SJCRH30 (cell line): ENCODE data around the gene CHD9. TPM values are rescaled to one million over a fixed set of nuclear protein-coding genes. Genes with fewer than 3 reads are reported as not detected.

Experiments used
- DNase-seq, 2 experiments: peaks; one replicate each; pipeline ENCODE4 v3.0.0-alpha.2; 2015 to 2020
- H3K27ac ChIP-seq: fragments of 250-450 bp; sonication (Bioruptor Pico); 2 replicates; pipeline ENCODE4 v1.5.1; 2020; ENCODE audit warnings: mild to moderate bottlenecking, moderate library complexity
- H3K27me3 ChIP-seq: fragments of 250-450 bp; sonication (Bioruptor Pico); 2 replicates; pipeline ENCODE4 v1.5.1; 2020; ENCODE audit warnings: mild to moderate bottlenecking, moderate library complexity
- H3K36me3 ChIP-seq: fragments of 250-450 bp; sonication (Bioruptor Pico); 2 replicates; pipeline ENCODE4 v1.5.1; 2020; ENCODE audit warnings: mild to moderate bottlenecking, moderate library complexity
- H3K4me1 ChIP-seq: fragments of 250-450 bp; sonication (Bioruptor Pico); 2 replicates; pipeline ENCODE4 v1.5.1; 2020; ENCODE audit warnings: mild to moderate bottlenecking, moderate library complexity
- H3K4me3 ChIP-seq: fragments of 250-450 bp; sonication (Bioruptor Pico); 2 replicates; pipeline ENCODE4 v1.5.1; 2020; ENCODE audit warnings: mild to moderate bottlenecking, moderate library complexity
- H3K9me3 ChIP-seq: fragments of 250-450 bp; sonication (Bioruptor Pico); replicated peaks from 2 replicates; pipeline ENCODE4 v1.5.1; 2020; ENCODE audit warnings: mild to moderate bottlenecking, moderate library complexity
- total RNA-seq: library from RNA; depleted of rRNA; stranded (reverse); fragments of >200 nt; shearing (Covaris generic); gene quantifications from 2 replicates; pipeline ENCODE4 v1.2.3, GENCODE V29; 2014

CHD9 gene
- total RNA-seq, 1 experiment from 2014 or later = 62.3 TPM

- Histone ChIP-seq H3K9me3 (no peaks in the 10 kb centered on the region), H3K27ac (no peak overlapping the region), H3K4me1 (peaks cover 3% of the 10 kb centered on the region; the same call in 1 of the 2 replicates), H3K4me3 (peak overlapping the region; percentile 81), H3K27me3 (no peaks in the 10 kb centered on the region), H3K36me3 (no peaks in the 10 kb centered on the region)
- DNase-seq = no peak
Measured at GRCh38 chr16:53132406-53132805, 77.6 kb downstream of the CHD9 start.

GRCh38 chr16:53135329-53135728 lies 80.5 kb downstream of the CHD9 start:
- Histone ChIP-seq H3K36me3 (no peaks in the 10 kb centered on the region), H3K4me1 (no peaks in the 10 kb centered on the region), H3K27ac (no peak overlapping the region), H3K27me3 (no peaks in the 10 kb centered on the region), H3K4me3 (no peak overlapping the region), H3K9me3 (no peaks in the 10 kb centered on the region)
- no peak for DNase-seq

- H3K4me1 ChIP-seq = no peaks in the 10 kb centered on the region
- H3K4me3 ChIP-seq = no peak overlapping the region
- no peak overlapping the region for H3K27ac ChIP-seq
- H3K9me3 ChIP-seq = no peaks in the 10 kb centered on the region
- H3K27me3 ChIP-seq = no peaks in the 10 kb centered on the region
- DNase-seq = no peak
- H3K36me3 ChIP-seq = no peaks in the 10 kb centered on the region
Measured at GRCh38 chr16:53142823-53143568, 88.2 kb downstream of the CHD9 start.

GRCh38 chr16:53147500-53148065 lies 92.8 kb downstream of the CHD9 start:
- DNase-seq = no peak
- H3K27me3 ChIP-seq = no peaks in the 10 kb centered on the region
- no peak overlapping the region for H3K4me3 ChIP-seq
- H3K9me3 ChIP-seq = peaks cover 3% of the 10 kb centered on the region; the same call in 1 of the 2 replicates
- H3K36me3 ChIP-seq = 0 out of 2 replicates have a peak, but pooled peaks cover 10% of the 10 kb centered on the region
- no peaks in the 10 kb centered on the region for H3K4me1 ChIP-seq
- no peak overlapping the region for H3K27ac ChIP-seq

GRCh38 chr16:53150769-53151168 lies 96.0 kb downstream of the CHD9 start:
- H3K27ac ChIP-seq = no peak overlapping the region
- H3K27me3 ChIP-seq = no peaks in the 10 kb centered on the region
- no peak overlapping the region for H3K4me3 ChIP-seq
- peaks cover 10% of the 10 kb centered on the region; the same call in 1 of the 2 replicates for H3K36me3 ChIP-seq
- H3K9me3 ChIP-seq = peaks cover 3% of the 10 kb centered on the region; the same call in 1 of the 2 replicates
- H3K4me1 ChIP-seq = no peaks in the 10 kb centered on the region
- DNase-seq = no peak

GRCh38 chr16:53152329-53152728 lies 97.5 kb downstream of the CHD9 start:
- H3K27ac ChIP-seq = no peak overlapping the region
- H3K36me3 ChIP-seq = peaks cover 24% of the 10 kb centered on the region
- H3K27me3 ChIP-seq = no peaks in the 10 kb centered on the region
- H3K4me3 ChIP-seq = no peak overlapping the region
- DNase-seq = no peak
- peaks cover 3% of the 10 kb centered on the region; the same call in 1 of the 2 replicates for H3K9me3 ChIP-seq
- no peaks in the 10 kb centered on the region for H3K4me1 ChIP-seq

- peaks cover 24% of the 10 kb centered on the region for H3K36me3 ChIP-seq
- peaks cover 3% of the 10 kb centered on the region; the same call in 1 of the 2 replicates for H3K9me3 ChIP-seq
- DNase-seq = no peak
- H3K4me3 ChIP-seq = no peak overlapping the region
- no peaks in the 10 kb centered on the region for H3K4me1 ChIP-seq
- no peak overlapping the region for H3K27ac ChIP-seq
- no peaks in the 10 kb centered on the region for H3K27me3 ChIP-seq
Measured at GRCh38 chr16:53153130-53153529, 98.3 kb downstream of the CHD9 start.

- DNase-seq = no peak
- H3K36me3 ChIP-seq = peaks cover 20% of the 10 kb centered on the region
- no peaks in the 10 kb centered on the region for H3K4me1 ChIP-seq
- no peaks in the 10 kb centered on the region for H3K27me3 ChIP-seq
- no peak overlapping the region for H3K27ac ChIP-seq
- peaks cover 3% of the 10 kb centered on the region; the same call in 1 of the 2 replicates for H3K9me3 ChIP-seq
- no peak overlapping the region for H3K4me3 ChIP-seq
Measured at GRCh38 chr16:53154513-53154912, 99.7 kb downstream of the CHD9 start.

GRCh38 chr16:53156516-53156915 lies 101.7 kb downstream of the CHD9 start:
- DNase-seq = no peak
- H3K4me3 ChIP-seq = no peak overlapping the region
- no peak overlapping the region for H3K27ac ChIP-seq
- peaks cover 17% of the 10 kb centered on the region for H3K36me3 ChIP-seq
- H3K4me1 ChIP-seq = no peaks in the 10 kb centered on the region
- no peaks in the 10 kb centered on the region for H3K27me3 ChIP-seq
- H3K9me3 ChIP-seq = no peaks in the 10 kb centered on the region

GRCh38 chr16:53159781-53160436 lies 105.1 kb downstream of the CHD9 start:
- no peaks in the 10 kb centered on the region for H3K27me3 ChIP-seq
- H3K27ac ChIP-seq = no peak overlapping the region
- H3K9me3 ChIP-seq = no peaks in the 10 kb centered on the region
- peaks cover 22% of the 10 kb centered on the region for H3K36me3 ChIP-seq
- H3K4me1 ChIP-seq = no peaks in the 10 kb centered on the region
- H3K4me3 ChIP-seq = no peak overlapping the region
- DNase-seq = peak; percentile 17 to 75

- peak in 1 of 2 experiments; percentile 10 for DNase-seq
- no peaks in the 10 kb centered on the region for H3K9me3 ChIP-seq
- H3K36me3 ChIP-seq = peaks cover 4% of the 10 kb centered on the region; the same call in 1 of the 2 replicates
- no peak overlapping the region for H3K27ac ChIP-seq
- no peak overlapping the region for H3K4me3 ChIP-seq
- H3K27me3 ChIP-seq = no peaks in the 10 kb centered on the region
- H3K4me1 ChIP-seq = peaks cover 5% of the 10 kb centered on the region; the same call in 1 of the 2 replicates
Measured at GRCh38 chr16:53166099-53166498, 111.3 kb downstream of the CHD9 start.

GRCh38 chr16:53168744-53169143 lies 114.0 kb downstream of the CHD9 start:
- no peak overlapping the region for H3K27ac ChIP-seq
- H3K4me3 ChIP-seq = no peak overlapping the region
- no peaks in the 10 kb centered on the region for H3K9me3 ChIP-seq
- H3K27me3 ChIP-seq = no peaks in the 10 kb centered on the region
- peaks cover 5% of the 10 kb centered on the region; the same call in 1 of the 2 replicates for H3K4me1 ChIP-seq
- H3K36me3 ChIP-seq = no peaks in the 10 kb centered on the region; the same call in 1 of the 2 replicates
- no peak for DNase-seq

- H3K27ac ChIP-seq = no peak overlapping the region
- no peaks in the 10 kb centered on the region; the same call in 1 of the 2 replicates for H3K36me3 ChIP-seq
- no peak overlapping the region for H3K4me3 ChIP-seq
- no peaks in the 10 kb centered on the region for H3K27me3 ChIP-seq
- H3K4me1 ChIP-seq = no peaks in the 10 kb centered on the region; the same call in 1 of the 2 replicates
- H3K9me3 ChIP-seq = no peaks in the 10 kb centered on the region
- no peak for DNase-seq
Measured at GRCh38 chr16:53172517-53172916, 117.7 kb downstream of the CHD9 start.

GRCh38 chr16:53175118-53175517 lies 120.3 kb downstream of the CHD9 start:
- H3K36me3 ChIP-seq = no peaks in the 10 kb centered on the region; the same call in 1 of the 2 replicates
- no peak overlapping the region for H3K27ac ChIP-seq

GRCh38 chr16:53176434-53176833 lies 121.6 kb downstream of the CHD9 start:
- no peaks in the 10 kb centered on the region for H3K27me3 ChIP-seq
- no peaks in the 10 kb centered on the region for H3K4me1 ChIP-seq
- no peak overlapping the region for H3K4me3 ChIP-seq
- no peaks in the 10 kb centered on the region for H3K9me3 ChIP-seq
- H3K27ac ChIP-seq = no peak overlapping the region
- H3K36me3 ChIP-seq = 0 out of 2 replicates have a peak, but pooled peaks cover 2% of the 10 kb centered on the region
- DNase-seq = no peak

More at GRCh38 chr16:53175118-53175517, 120.3 kb downstream of the CHD9 start:
- Histone ChIP-seq H3K27me3 (no peaks in the 10 kb centered on the region), H3K4me3 (no peak overlapping the region), H3K4me1 (no peaks in the 10 kb centered on the region; the same call in 1 of the 2 replicates), H3K9me3 (no peaks in the 10 kb centered on the region)
- no peak for DNase-seq
